BJ (cell line): Measurements from ENCODE around the gene RHBDF2. TPM values are rescaled to one million over a fixed set of nuclear protein-coding genes. Genes with fewer than 3 reads are reported as not detected.

ENCODE experiments used
- CTCF ChIA-PET: fragments of 350-600 bp; formaldehyde crosslinking; extraction: SDS; loops from one replicate; lab custom pipeline; 2021; ENCODE audit warnings: antibody characterized with exemption, inconsistent platforms; lab: Yijun Ruan, JAX
- POLR2A ChIA-PET: fragments of 300-600 bp; sonication (Branson Sonifier 250); formaldehyde crosslinking; extraction: SDS; loops from one replicate; lab custom pipeline; 2021; ENCODE audit warnings: antibody characterized with exemption; lab: Charles Lee
- DNase-seq: peaks from one replicate; pipeline ENCODE4 v3.0.0-alpha.2; 2011; ENCODE audit warnings: low read depth
- H3K27me3 ChIP-seq: 2 replicates; pipeline ENCODE4 v1.6.0; 2011; ENCODE audit warnings: low read length; ENCODE audit not compliant: control insufficient read depth, insufficient read depth
- H3K36me3 ChIP-seq: 2 replicates; pipeline ENCODE4 v1.5.1; 2011; ENCODE audit warnings: low read length; ENCODE audit not compliant: control insufficient read depth, insufficient read depth
- H3K4me3 ChIP-seq: 2 replicates; pipeline ENCODE4 v1.5.1; 2011; ENCODE audit warnings: low read depth, mild to moderate bottlenecking, control low read depth, low read length
- polyA plus RNA-seq: library from polyadenylated mRNA; depleted of rRNA; stranded (reverse); fragments of >200 nt; gene quantifications from 2 replicates; pipeline ENCODE4 v1.2.3, GENCODE V29; 2011
- TF ChIP-seq, protein P1 (sequence below): IDR thresholded peaks from 2 replicates; pipeline ENCODE4 v1.5.1; 2011; ENCODE audit warnings: low read depth, mild to moderate bottlenecking, control low read depth, inconsistent platforms, low read length, moderate library complexity; ENCODE audit not compliant: insufficient read depth

The RHBDF2 gene
- polyA plus RNA-seq, 1 experiment: 8.9 TPM

DNA sequence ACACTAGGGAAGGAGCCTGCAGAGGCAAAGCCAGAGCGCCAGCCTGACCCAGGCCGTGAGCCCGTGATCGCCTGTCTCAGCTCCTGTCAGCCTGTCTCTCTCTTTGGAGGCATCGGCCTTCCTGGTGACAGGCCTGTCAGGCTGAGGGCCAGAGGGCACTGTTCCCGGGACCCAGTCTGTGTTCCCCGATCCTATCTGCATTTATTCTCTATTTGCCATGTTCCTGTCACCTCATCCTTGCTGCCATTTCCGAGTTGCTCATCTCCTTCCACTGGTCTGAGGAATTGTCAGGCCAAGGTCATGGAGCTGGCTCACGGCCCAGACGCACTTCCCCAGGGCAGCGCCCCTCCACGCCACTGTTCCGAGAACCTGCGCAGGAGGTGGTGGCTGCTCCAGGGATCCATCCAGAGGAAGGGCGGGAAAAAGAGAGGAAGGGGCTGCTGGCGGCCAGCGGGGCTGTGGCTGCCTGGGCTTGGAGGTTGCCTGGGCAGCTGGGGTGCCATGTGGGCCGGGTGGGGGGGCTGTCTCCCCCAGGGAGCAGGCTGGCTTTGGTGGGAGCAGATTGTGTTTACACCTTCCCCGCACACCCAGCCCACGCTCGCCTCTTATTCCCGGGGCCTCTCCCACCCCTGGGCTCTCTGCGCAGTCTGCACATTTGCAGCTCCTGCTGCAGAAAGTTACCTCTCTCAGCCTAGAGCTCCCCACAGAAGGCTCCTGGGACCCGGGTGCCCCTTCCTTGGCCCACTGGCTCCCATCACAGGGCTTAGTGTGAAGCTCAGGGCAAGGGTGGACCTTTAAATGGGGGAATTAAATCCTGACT, 43.5 kb upstream of the RHBDF2 start:
- Histone ChIP-seq H3K36me3 (no peaks in the 10 kb centered on the region), H3K4me3 (no peak overlapping the region), H3K27me3 (0 out of 2 replicates have a peak, but pooled peaks cover 3% of the 10 kb centered on the region)
- DNase-seq: no peak
- CTCF ChIA-PET: interaction anchor here (0.8 to 6.0 kb wide), 11 partner anchors 10 to 86 kb away, joined by 3 to 103 read pairs (median 8); partner anchors contain the start of gene AANAT
- POLR2A ChIA-PET: no interaction called here
- TF ChIP-seq, protein P1, sequence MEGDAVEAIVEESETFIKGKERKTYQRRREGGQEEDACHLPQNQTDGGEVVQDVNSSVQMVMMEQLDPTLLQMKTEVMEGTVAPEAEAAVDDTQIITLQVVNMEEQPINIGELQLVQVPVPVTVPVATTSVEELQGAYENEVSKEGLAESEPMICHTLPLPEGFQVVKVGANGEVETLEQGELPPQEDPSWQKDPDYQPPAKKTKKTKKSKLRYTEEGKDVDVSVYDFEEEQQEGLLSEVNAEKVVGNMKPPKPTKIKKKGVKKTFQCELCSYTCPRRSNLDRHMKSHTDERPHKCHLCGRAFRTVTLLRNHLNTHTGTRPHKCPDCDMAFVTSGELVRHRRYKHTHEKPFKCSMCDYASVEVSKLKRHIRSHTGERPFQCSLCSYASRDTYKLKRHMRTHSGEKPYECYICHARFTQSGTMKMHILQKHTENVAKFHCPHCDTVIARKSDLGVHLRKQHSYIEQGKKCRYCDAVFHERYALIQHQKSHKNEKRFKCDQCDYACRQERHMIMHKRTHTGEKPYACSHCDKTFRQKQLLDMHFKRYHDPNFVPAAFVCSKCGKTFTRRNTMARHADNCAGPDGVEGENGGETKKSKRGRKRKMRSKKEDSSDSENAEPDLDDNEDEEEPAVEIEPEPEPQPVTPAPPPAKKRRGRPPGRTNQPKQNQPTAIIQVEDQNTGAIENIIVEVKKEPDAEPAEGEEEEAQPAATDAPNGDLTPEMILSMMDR: no peak

DNA sequence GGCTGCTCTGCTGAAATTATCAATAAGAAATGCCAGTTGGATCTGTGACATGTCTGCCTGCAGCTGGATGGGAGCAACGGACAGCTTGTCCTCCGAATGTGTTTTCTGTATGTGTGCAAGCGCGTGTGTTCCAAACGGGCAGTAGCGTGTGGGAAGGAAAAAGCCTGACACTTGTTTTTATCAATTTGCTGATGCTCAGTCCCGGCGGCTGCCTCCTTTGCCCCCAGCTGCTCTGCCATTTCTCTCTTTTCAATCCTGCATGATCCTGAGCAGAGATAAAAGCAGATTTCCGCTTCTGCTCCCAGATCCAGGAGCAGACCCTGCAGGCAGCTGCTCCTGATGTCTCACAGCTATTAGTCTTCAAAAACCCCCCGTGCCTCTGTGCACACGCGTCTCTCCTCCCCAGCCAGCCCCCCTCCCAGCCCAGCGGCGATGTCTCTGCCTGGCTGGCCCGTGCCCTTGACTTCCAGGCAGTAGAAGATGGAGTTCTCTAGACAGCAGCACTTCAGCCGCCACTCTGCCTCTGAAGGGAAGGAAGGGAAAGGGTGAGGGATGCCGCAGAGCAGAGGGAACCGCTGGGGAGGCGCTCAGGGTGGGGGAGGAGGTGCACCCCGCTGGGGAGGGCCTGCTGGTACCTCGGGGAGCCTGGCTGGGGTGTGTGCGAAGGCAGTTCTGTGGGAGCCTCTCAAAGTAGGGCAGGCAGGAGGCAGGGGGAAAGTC, 42.8 kb upstream of the RHBDF2 start:
- Histone ChIP-seq H3K36me3 (no peaks in the 10 kb centered on the region), H3K4me3 (no peak overlapping the region), H3K27me3 (peaks cover 4% of the 10 kb centered on the region)
- DNase-seq: no peak
- TF ChIP-seq, protein P1: no peak
- ChIA-PET CTCF (interaction anchor here (1.2 to 6.0 kb wide), 6 partner anchors 9 to 22 kb away, joined by 3 to 103 read pairs (median 4); no protein-coding TSS in a partner anchor), POLR2A (no interaction called here)

DNA sequence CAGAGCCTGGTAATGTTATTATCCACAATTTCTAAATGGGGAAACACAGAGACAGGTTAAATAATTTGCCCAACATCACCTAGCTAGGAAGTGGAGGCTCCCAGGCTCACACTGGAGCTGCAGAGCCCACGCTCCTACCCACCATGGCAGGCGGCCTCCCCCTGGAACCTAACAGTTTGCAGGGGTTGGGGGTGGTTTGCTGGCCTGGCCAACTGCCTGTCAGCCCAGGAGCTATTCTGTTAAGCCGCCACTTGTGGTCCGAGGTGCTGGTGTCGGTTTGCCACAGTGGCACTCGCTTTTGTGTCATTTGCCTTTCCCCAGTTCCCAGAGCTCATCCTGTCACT, 42.2 kb upstream of the RHBDF2 start:
- POLR2A ChIA-PET: no interaction called here
- Histone ChIP-seq H3K27me3 (peaks cover 9% of the 10 kb centered on the region), H3K36me3 (no peaks in the 10 kb centered on the region), H3K4me3 (no peak overlapping the region)
- CTCF ChIA-PET: interaction anchor here (1.2 to 6.0 kb wide), 4 partner anchors 10 to 22 kb away, joined by 3 to 103 read pairs (median 4); no protein-coding TSS in a partner anchor
- TF ChIP-seq, protein P1: no peak
- DNase-seq: no peak

DNA sequence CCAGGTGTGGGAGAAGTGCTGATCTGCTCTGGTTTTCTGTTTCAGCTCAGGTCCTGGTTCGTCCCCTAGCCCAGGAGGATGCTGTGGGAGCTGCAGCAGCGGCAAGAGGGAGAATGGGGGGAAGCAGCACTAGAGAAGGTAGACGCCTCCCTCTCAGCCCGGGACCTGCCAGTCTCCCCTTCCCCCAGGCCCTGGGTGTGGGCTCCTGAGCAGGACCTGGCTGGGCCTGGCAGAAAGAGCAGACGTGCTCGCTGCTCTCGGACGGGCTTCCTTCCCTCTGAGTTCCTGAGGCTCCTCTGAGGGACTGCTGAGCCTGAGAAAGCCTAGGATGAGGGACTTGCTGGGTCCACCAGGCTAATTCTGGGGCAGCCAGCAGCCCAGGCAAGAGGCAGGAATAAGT, 41.8 kb upstream of the RHBDF2 start:
- ChIA-PET POLR2A (no interaction called here), CTCF (interaction anchor here (1.2 to 6.0 kb wide), 3 partner anchors 14 to 21 kb away, joined by 3 to 103 read pairs (median 3); no protein-coding TSS in a partner anchor)
- Histone ChIP-seq H3K36me3 (no peaks in the 10 kb centered on the region), H3K27me3 (peaks cover 10% of the 10 kb centered on the region), H3K4me3 (no peak overlapping the region)
- DNase-seq: no peak
- TF ChIP-seq, protein P1: no peak

DNA sequence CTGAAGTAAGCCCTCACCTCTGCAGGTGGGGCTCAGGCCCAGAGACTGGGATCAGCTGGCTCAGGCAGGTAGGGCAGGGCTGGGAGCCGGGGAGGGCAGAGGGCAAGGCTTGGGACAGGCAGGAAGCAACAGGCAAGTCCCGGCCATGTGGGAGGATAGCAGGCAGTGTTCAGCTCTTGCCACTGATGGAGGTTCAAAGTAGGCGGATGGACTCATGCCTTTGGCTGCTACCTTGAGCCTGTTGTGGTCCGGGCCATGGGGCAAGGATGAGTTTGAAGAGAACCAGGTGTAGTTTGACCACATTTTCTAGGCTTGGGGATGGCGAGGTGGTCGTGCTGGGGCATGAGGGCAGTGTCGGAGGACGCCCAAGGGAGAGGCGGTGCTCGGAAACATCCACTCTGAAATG, 41.3 kb upstream of the RHBDF2 start:
- Histone ChIP-seq H3K27me3 (peaks cover 10% of the 10 kb centered on the region), H3K4me3 (no peak overlapping the region), H3K36me3 (no peaks in the 10 kb centered on the region)
- ChIA-PET POLR2A (no interaction called here), CTCF (interaction anchor here (1.2 to 6.0 kb wide), 2 partner anchors 15 to 21 kb away, joined by 3 to 103 read pairs; no protein-coding TSS in a partner anchor)
- TF ChIP-seq, protein P1: no peak
- no peak for DNase-seq
